Measurements from ENCODE around the gene ZNF418. TPM values are rescaled to one million over a fixed set of nuclear protein-coding genes. Genes with fewer than 3 reads are reported as not detected.

The ZNF418 gene
- total RNA-seq (2014; rRNA removed; shearing (Covaris generic)) = 2.1 and 3.1 TPM in 2 replicates

- peak; percentile 86 for DNase-seq (ENCODE audit: low read depth)
These were observed at the start of gene ZNF418 for GRCh38 chr19:57934820-57935665. Gene ZNF418, minus strand, starts transcription at chr19:57935402. Its CDS starts 1,580 bp downstream, at chr19:57933822.

GRCh38 chr19:57978586-57979289, 43.5 kb upstream of the ZNF418 start:
- peak; percentile 20 for DNase-seq (ENCODE audit: low read depth)

GRCh38 chr19:57974434-57974833, 39.2 kb upstream of the ZNF418 start, which contains the start of gene C19orf18:
Gene C19orf18, minus strand, starts transcription at chr19:57974534. Its CDS starts 102 bp downstream, at chr19:57974432.
- DNase-seq (ENCODE audit: low read depth) = no peak

- DNase-seq (ENCODE audit: low read depth) = no peak
These were observed 29.6 kb upstream of the ZNF418 start for GRCh38 chr19:57964761-57965160.

- DNase-seq (ENCODE audit: low read depth) = no peak
These were observed 26.6 kb upstream of the ZNF418 start for GRCh38 chr19:57961785-57962184.

GRCh38 chr19:57954996-57955395, 19.8 kb upstream of the ZNF418 start:
- no peak for DNase-seq (ENCODE audit: low read depth)

- DNase-seq (ENCODE audit: low read depth) = no peak
These were observed 14.5 kb upstream of the ZNF418 start for GRCh38 chr19:57949702-57950101.

GRCh38 chr19:57949296-57949695, 14.1 kb upstream of the ZNF418 start:
- no peak for DNase-seq (ENCODE audit: low read depth)

- peak; percentile 96 for DNase-seq (ENCODE audit: low read depth)
These were observed 12.4 kb upstream of the ZNF418 start, which contains the start of gene ZNF256 for GRCh38 chr19:57947419-57948134. Gene ZNF256, minus strand, starts transcription at chr19:57947706. Its CDS starts 232 bp downstream, at chr19:57947474.

- no peak for DNase-seq (ENCODE audit: low read depth)
These were observed 11.9 kb upstream of the ZNF418 start for GRCh38 chr19:57947088-57947418.

GRCh38 chr19:57946316-57946715, 11.1 kb upstream of the ZNF418 start:
- no peak for DNase-seq (ENCODE audit: low read depth)

GRCh38 chr19:57941593-57941992, 6.4 kb upstream of the ZNF418 start:
- DNase-seq (ENCODE audit: low read depth) = no peak

- DNase-seq (ENCODE audit: low read depth) = no peak
These were observed 529 bp upstream of the ZNF418 start for GRCh38 chr19:57935731-57936130.

- no peak for DNase-seq (ENCODE audit: low read depth)
These were observed 7.6 kb downstream of the ZNF418 start for GRCh38 chr19:57927587-57927986.

- DNase-seq (ENCODE audit: low read depth) = peak; percentile 98
These were observed 18.8 kb downstream of the ZNF418 start, which contains the start of gene ZNF417 for GRCh38 chr19:57916168-57916995. Gene ZNF417, minus strand, starts transcription at chr19:57916592. Its CDS starts 181 bp downstream, at chr19:57916411.

GRCh38 chr19:57914531-57914930, 20.7 kb downstream of the ZNF418 start:
- DNase-seq (ENCODE audit: low read depth) = no peak

GRCh38 chr19:57907394-57907793, 27.8 kb downstream of the ZNF418 start:
- no peak for DNase-seq (ENCODE audit: low read depth)

- DNase-seq (ENCODE audit: low read depth) = no peak
These were observed 29.9 kb downstream of the ZNF418 start for GRCh38 chr19:57905258-57905657.

GRCh38 chr19:57903618-57904184, 31.5 kb downstream of the ZNF418 start:
- no peak for DNase-seq (ENCODE audit: low read depth)

GRCh38 chr19:57900311-57900710, 34.9 kb downstream of the ZNF418 start:
- no peak for DNase-seq (ENCODE audit: low read depth)

- DNase-seq (ENCODE audit: low read depth) = peak; percentile 82
These were observed 44.5 kb downstream of the ZNF418 start for GRCh38 chr19:57890706-57891105.

Data from RPMI7951 (cell line).